H9 (cell line): Measurements from ENCODE around the gene FUCA1. TPM values are rescaled to one million over a fixed set of nuclear protein-coding genes. Genes with fewer than 3 reads are reported as not detected.

Experiments
- DNase-seq: peaks from one replicate; pipeline ENCODE4 v3.0.0-alpha.2; 2017
- H2AFZ ChIP-seq: one replicate; pipeline ENCODE4 v1.6.1; 2013; ENCODE audit warnings: mild to moderate bottlenecking, low read length, control low read depth, moderate library complexity
- H2AK5ac ChIP-seq: 2 replicates; pipeline ENCODE4 v1.6.1; 2013; ENCODE audit warnings: low read length, control low read depth, mixed read lengths; ENCODE audit not compliant: insufficient read length
- H2BK120ac ChIP-seq: one replicate; pipeline ENCODE4 v1.6.1; 2013; ENCODE audit warnings: low read depth, mild to moderate bottlenecking, low read length, control low read depth, inconsistent platforms; ENCODE audit not compliant: poor library complexity, severe bottlenecking
- H2BK12ac ChIP-seq: 2 replicates; pipeline ENCODE4 v1.6.1; 2013; ENCODE audit warnings: low read length, control low read depth, mixed read lengths, low read depth; ENCODE audit not compliant: insufficient read length
- H2BK15ac ChIP-seq: 2 replicates; pipeline ENCODE4 v1.6.1; 2013; ENCODE audit warnings: low read depth, low read length, control low read depth
- H2BK20ac ChIP-seq: one replicate; pipeline ENCODE4 v1.6.1; 2013; ENCODE audit warnings: low read depth, mild to moderate bottlenecking, low read length, control low read depth, inconsistent platforms; ENCODE audit not compliant: poor library complexity, severe bottlenecking
- H2BK5ac ChIP-seq: 2 replicates; pipeline ENCODE4 v1.6.1; 2013; ENCODE audit warnings: low read length, control low read depth, mixed read lengths; ENCODE audit not compliant: insufficient read length
- H3K14ac ChIP-seq: 2 replicates; pipeline ENCODE4 v1.6.1; 2013; ENCODE audit warnings: low read length, control low read depth; ENCODE audit not compliant: insufficient read depth
- H3K18ac ChIP-seq: 2 replicates; pipeline ENCODE4 v1.6.1; 2013; ENCODE audit warnings: low read depth, mild to moderate bottlenecking, mixed read lengths, low read length, control low read depth; ENCODE audit not compliant: insufficient read length
- H3K23ac ChIP-seq: 2 replicates; pipeline ENCODE4 v1.6.1; 2013; ENCODE audit warnings: low read length, control low read depth, mixed read lengths, low read depth; ENCODE audit not compliant: insufficient read length
- H3K23me2 ChIP-seq: 2 replicates; pipeline ENCODE4 v1.6.1; 2013; ENCODE audit warnings: low read depth, mild to moderate bottlenecking, mixed read lengths, low read length, control low read depth; ENCODE audit not compliant: insufficient read length, poor library complexity, severe bottlenecking
- H3K27ac ChIP-seq: 2 replicates; pipeline ENCODE4 v1.5.1; 2013; ENCODE audit warnings: low read length, control low read depth, mixed read lengths, low read depth; ENCODE audit not compliant: insufficient read length
- H3K27me3 ChIP-seq: 2 replicates; pipeline ENCODE4 v1.6.1; 2013; ENCODE audit warnings: low read length, control low read depth, inconsistent platforms; ENCODE audit not compliant: insufficient read depth
- H3K4ac ChIP-seq: 2 replicates; pipeline ENCODE4 v1.6.1; 2013; ENCODE audit warnings: low read depth, mild to moderate bottlenecking, control low read depth, inconsistent platforms, low read length, moderate library complexity
- H3K4me1 ChIP-seq: 2 replicates; pipeline ENCODE4 v1.6.1; 2013; ENCODE audit warnings: low read length, control low read depth, inconsistent platforms; ENCODE audit not compliant: insufficient read depth
- H3K4me2 ChIP-seq: 2 replicates; pipeline ENCODE4 v1.6.1; 2013; ENCODE audit warnings: low read length, control low read depth, mixed read lengths; ENCODE audit not compliant: insufficient read length, insufficient read depth
- H3K56ac ChIP-seq: 2 replicates; pipeline ENCODE4 v1.6.1; 2013; ENCODE audit warnings: low read depth, mild to moderate bottlenecking, mixed read lengths, low read length, control low read depth; ENCODE audit not compliant: insufficient read length
- H3K79me1 ChIP-seq: 2 replicates; pipeline ENCODE4 v1.6.1; 2013; ENCODE audit warnings: low read depth, mild to moderate bottlenecking, moderate library complexity, low read length, control low read depth, inconsistent platforms; ENCODE audit not compliant: insufficient read depth, poor library complexity, severe bottlenecking
- H3K79me2 ChIP-seq: 2 replicates; pipeline ENCODE4 v1.6.1; 2013; ENCODE audit warnings: low read length, control low read depth, inconsistent platforms; ENCODE audit not compliant: insufficient read depth
- H3K9ac ChIP-seq: 2 replicates; pipeline ENCODE4 v1.6.1; 2013; ENCODE audit warnings: low read length, control low read depth, mixed read lengths; ENCODE audit not compliant: insufficient read length; ENCODE audit errors: extremely low read depth
- H3K9me3 ChIP-seq: one replicate; pipeline ENCODE4 v1.6.1; 2013; ENCODE audit warnings: low read depth, low read length, inconsistent platforms; ENCODE audit not compliant: control insufficient read depth
- H3T11ph ChIP-seq: one replicate; pipeline ENCODE4 v1.6.1; 2013; ENCODE audit warnings: mild to moderate bottlenecking, low read length, control low read depth, inconsistent platforms
- H4K20me1 ChIP-seq: one replicate; pipeline ENCODE4 v1.6.1; 2013; ENCODE audit not compliant: control insufficient read depth, insufficient read length, insufficient read depth
- H4K5ac ChIP-seq: 2 replicates; pipeline ENCODE4 v1.6.1; 2013; ENCODE audit warnings: low read depth, mild to moderate bottlenecking, mixed read lengths, low read length, control low read depth; ENCODE audit not compliant: insufficient read length
- H4K8ac ChIP-seq: replicated peaks from 2 replicates; pipeline ENCODE4 v1.6.1; 2013; ENCODE audit warnings: low read length, control low read depth, mixed read lengths, low read depth; ENCODE audit not compliant: insufficient read length
- H4K91ac ChIP-seq: 2 replicates; pipeline ENCODE4 v1.6.1; 2013; ENCODE audit warnings: low read depth, mild to moderate bottlenecking, moderate library complexity, mixed read lengths, low read length, control low read depth; ENCODE audit not compliant: insufficient read length
- H3K27ac Mint-ChIP-seq, 3 experiments: 2 replicates in 2 of 3; 3 replicates in 1 of 3; pipeline ENCODE4 v1.8.0; 2020 to 2021; ENCODE audit warnings: mixed read lengths in 3 of 3, mild to moderate bottlenecking in 1 of 3, moderate library complexity in 1 of 3
- H3K27me3 Mint-ChIP-seq: 2 replicates; pipeline ENCODE4 v1.8.0; 2021; ENCODE audit warnings: low read depth, mild to moderate bottlenecking, moderate library complexity, mixed read lengths
- H3K36me3 Mint-ChIP-seq, 3 experiments: 2 replicates in 2 of 3; 3 replicates in 1 of 3; pipeline ENCODE4 v1.8.0; 2020 to 2021; ENCODE audit warnings: low read depth in 3 of 3, mixed read lengths in 3 of 3; ENCODE audit not compliant: insufficient read depth in 1 of 3
- H3K4me1 Mint-ChIP-seq, 2 experiments: 2 replicates each; pipeline ENCODE4 v1.8.0; 2020; ENCODE audit warnings: mixed read lengths in 2 of 2
- H3K4me3 Mint-ChIP-seq, 2 experiments: 2 replicates in 1 of 2; 3 replicates in 1 of 2; pipeline ENCODE4 v1.8.0; 2020 to 2021; ENCODE audit warnings: mild to moderate bottlenecking in 2 of 2, mixed read lengths in 2 of 2, moderate library complexity in 1 of 2
- H3K9me3 Mint-ChIP-seq, 2 experiments: 2 replicates in 1 of 2; 3 replicates in 1 of 2; pipeline ENCODE4 v1.8.0; 2020; ENCODE audit warnings: mild to moderate bottlenecking in 2 of 2, mixed read lengths in 2 of 2, moderate library complexity in 1 of 2
- CTCF ChIP-seq: fragments of 200-600 bp; sonication (generic); conservative IDR thresholded peaks from 3 replicates; pipeline ENCODE4 v1.8.0; 2021; ENCODE audit warnings: antibody characterized with exemption, mild to moderate bottlenecking
- WGBS: extraction: QIAGEN DNeasy Blood & Tissue Kit; methylation state at CpG from one replicate; pipeline ENCODE4 v1.1.7; 2013; ENCODE audit warnings: missing lambda C conversion rate, low lambda C conversion rate, mixed read lengths; ENCODE audit not compliant: insufficient read length; ENCODE audit errors: extremely low coverage; 5-methylcytosine and 5-hydroxymethylcytosine counted together
- total RNA-seq: library from RNA; stranded (reverse); gene quantifications from 2 replicates; pipeline ENCODE4 v1.2.1, GENCODE V29; 2021

FUCA1 gene
- total RNA-seq, 1 experiment from 2014 or later, result 9.1 TPM

- no peak overlapping the region for H3K4ac ChIP-seq
- no peak overlapping the region for H2BK5ac ChIP-seq
- no peak overlapping the region for H4K91ac ChIP-seq
- Mint-ChIP-seq H3K27ac (no peak overlapping the region), H3K27me3 (peaks cover 8% of the 10 kb centered on the region), H3K4me3 (peak overlapping the region; percentile 90 to 91), H3K9me3 (no peaks in the 10 kb centered on the region), H3K4me1 (peaks cover 9 to 11% of the 10 kb centered on the region in 2 experiments), H3K36me3 (peaks cover 2 to 26% (median 16%) of the 10 kb centered on the region in 3 experiments; a peak in 5 of 7 replicates)
- no peaks in the 10 kb centered on the region for H3K27me3 ChIP-seq
- no CpG with 5 or more reads among the region's 19 CpGs for WGBS
- no peak overlapping the region for H3K23ac ChIP-seq
- no peak overlapping the region for H4K8ac ChIP-seq
- DNase-seq, result no peak
- TF ChIP-seq CTCF, result no peak
- H3K9me3 ChIP-seq, result no peaks in the 10 kb centered on the region
- no peak overlapping the region for H2AFZ ChIP-seq
- H2AK5ac ChIP-seq, result no peak overlapping the region
- H3K4me2 ChIP-seq, result peak overlapping the region; percentile 85
- no peaks in the 10 kb centered on the region for H4K20me1 ChIP-seq
- H2BK15ac ChIP-seq, result no peak overlapping the region
- no peak overlapping the region for H3K18ac ChIP-seq
- H2BK120ac ChIP-seq, result no peak overlapping the region
- no peak overlapping the region for H3K14ac ChIP-seq
- no peak overlapping the region for H3T11ph ChIP-seq
- H3K79me1 ChIP-seq, result no peaks in the 10 kb centered on the region
- no peak overlapping the region for H3K27ac ChIP-seq
- no peak overlapping the region for H4K5ac ChIP-seq
- H3K9ac ChIP-seq, result no peak overlapping the region
- no peak overlapping the region for H2BK20ac ChIP-seq
- H3K4me1 ChIP-seq, result no peaks in the 10 kb centered on the region; the same call in 1 of the 2 replicates
- no peaks in the 10 kb centered on the region for H3K79me2 ChIP-seq
- peaks cover 11% of the 10 kb centered on the region for H3K23me2 ChIP-seq
- H3K56ac ChIP-seq, result no peak overlapping the region
- H2BK12ac ChIP-seq, result no peak overlapping the region
Observed at GRCh38 chr1:23801338-23801748, 66.7 kb downstream of the FUCA1 start.
